Measurements from ENCODE around the gene CD2AP. TPM values are rescaled to one million over a fixed set of nuclear protein-coding genes. Genes with fewer than 3 reads are reported as not detected.

CD2AP gene
- total and polyA plus RNA-seq, 9 of the 15 experiments (the other 6 are each of a cell fraction or from before 2014, with no cell fraction given), result 9.4 to 69.7 (median 38.7) TPM

- Histone ChIP-seq H3K4me2 (ENCODE audit: insufficient read depth, low read length) (no peak overlapping the region), H3K79me2 (ENCODE audit: control insufficient read depth, insufficient read depth, low read length) (no peaks in the 10 kb centered on the region), H2AFZ (ENCODE audit: low read depth, low read length) (no peak overlapping the region), H3K9me1 (ENCODE audit: control insufficient read depth, insufficient read depth, low read length) (no peaks in the 10 kb centered on the region), H3K4me3 (no peak overlapping the region), H3K9me3 (replicated peaks; ENCODE audit: control insufficient read depth, insufficient read depth, low read depth, low read length) (no peaks in the 10 kb centered on the region), H3K4me1 (replicated peaks in 1 of 2; ENCODE audit: control insufficient read depth in 2 of 2, insufficient read depth in 2 of 2, low read length in 2 of 2) (no peaks in the 10 kb centered on the region), H3K36me3 (ENCODE audit: control insufficient read depth, insufficient read depth, low read length) (no peaks in the 10 kb centered on the region), H3K27me3 (ENCODE audit: control insufficient read depth in 2 of 2, insufficient read depth in 2 of 2, low read length in 2 of 2) (no peaks in the 10 kb centered on the region), H3K27ac (ENCODE audit: extremely low read depth, low read depth, low read length) (no peak overlapping the region), H3K9ac (ENCODE audit: insufficient read depth in 1 of 2, low read depth in 2 of 2, low read length in 2 of 2) (no peak overlapping the region), H4K20me1 (replicated peaks; ENCODE audit: control insufficient read depth, insufficient read depth, low read length) (no peaks in the 10 kb centered on the region)
- no peak for FAIRE-seq
- TF ChIP-seq MAX (CRISPR knock-in tag; IDR thresholded peaks at IDR 0.05) (no peak), RBM22 (IDR thresholded peaks at IDR 0.05; ENCODE audit: low read depth, low read length, poor library complexity, severe bottlenecking) (no peak), CEBPG (CRISPR knock-in tag; IDR thresholded peaks at IDR 0.05) (no peak), CEBPG (tag; conservative IDR thresholded peaks at IDR 0.05 in 1 of 2, IDR thresholded peaks at IDR 0.05 in 1 of 2) (no peak), MAFK (IDR thresholded peaks at IDR 0.05; ENCODE audit: low read length) (no peak), DIDO1 (tag; IDR thresholded peaks at IDR 0.05; ENCODE audit: low read depth) (no peak), TARDBP (IDR thresholded peaks at IDR 0.05) (no peak), ZNF717 (CRISPR knock-in tag; IDR thresholded peaks at IDR 0.05) (no peak), ZBTB33 (CRISPR knock-in tag; IDR thresholded peaks at IDR 0.05) (no peak), KDM1A (IDR thresholded peaks at IDR 0.05) (no peak), ZNF23 (CRISPR knock-in tag; IDR thresholded peaks at IDR 0.05) (no peak), FOS (IDR thresholded peaks at IDR 0.05; ENCODE audit: extremely low read depth, insufficient read length) (no peak), ZNF766 (CRISPR knock-in tag; conservative IDR thresholded peaks at IDR 0.05) (no peak)
- no peak for DNase-seq (ENCODE audit: extremely low read depth in 1 of 4, low spot score in 3 of 4)
- ChIA-PET CTCF (ENCODE audit: low intra/inter-chr PET ratio) (no interaction called here), POLR2A (interaction anchor here (0.6 to 1.9 kb wide), 3 partner anchors 8 to 20 kb away, joined by 3 to 8 read pairs (median 3); partner anchors contain the start of gene CD2AP)
- intact Hi-C loops (cut with micrococcal nuclease) (no loop called here), in situ Hi-C loops (cut with MboI) (no loop called here)
- ATAC-seq, result no peak
- no TSS peak for BruUV-seq (replicated peaks)
- 16% methylated on average over 2 of the region's 2 CpGs for WGBS (ENCODE audit: insufficient coverage, low coverage, missing lambda C conversion rate)
These were observed 20.2 kb upstream of the CD2AP start for GRCh38 chr6:47457370-47457769.
